ENCODE results near the gene ADAMTSL5. TPM values are rescaled to one million over a fixed set of nuclear protein-coding genes. Genes with fewer than 3 reads are reported as not detected.
"Not testable (repeated sequence)": the region's sequence is repeated elsewhere in the genome, so short reads cannot be mapped to it uniquely, and the experiment has no call there.

The ADAMTSL5 gene
- total RNA-seq, 4 donors from 2014 or later: 13.5 to 20.8 (median 18.8) TPM

DNA sequence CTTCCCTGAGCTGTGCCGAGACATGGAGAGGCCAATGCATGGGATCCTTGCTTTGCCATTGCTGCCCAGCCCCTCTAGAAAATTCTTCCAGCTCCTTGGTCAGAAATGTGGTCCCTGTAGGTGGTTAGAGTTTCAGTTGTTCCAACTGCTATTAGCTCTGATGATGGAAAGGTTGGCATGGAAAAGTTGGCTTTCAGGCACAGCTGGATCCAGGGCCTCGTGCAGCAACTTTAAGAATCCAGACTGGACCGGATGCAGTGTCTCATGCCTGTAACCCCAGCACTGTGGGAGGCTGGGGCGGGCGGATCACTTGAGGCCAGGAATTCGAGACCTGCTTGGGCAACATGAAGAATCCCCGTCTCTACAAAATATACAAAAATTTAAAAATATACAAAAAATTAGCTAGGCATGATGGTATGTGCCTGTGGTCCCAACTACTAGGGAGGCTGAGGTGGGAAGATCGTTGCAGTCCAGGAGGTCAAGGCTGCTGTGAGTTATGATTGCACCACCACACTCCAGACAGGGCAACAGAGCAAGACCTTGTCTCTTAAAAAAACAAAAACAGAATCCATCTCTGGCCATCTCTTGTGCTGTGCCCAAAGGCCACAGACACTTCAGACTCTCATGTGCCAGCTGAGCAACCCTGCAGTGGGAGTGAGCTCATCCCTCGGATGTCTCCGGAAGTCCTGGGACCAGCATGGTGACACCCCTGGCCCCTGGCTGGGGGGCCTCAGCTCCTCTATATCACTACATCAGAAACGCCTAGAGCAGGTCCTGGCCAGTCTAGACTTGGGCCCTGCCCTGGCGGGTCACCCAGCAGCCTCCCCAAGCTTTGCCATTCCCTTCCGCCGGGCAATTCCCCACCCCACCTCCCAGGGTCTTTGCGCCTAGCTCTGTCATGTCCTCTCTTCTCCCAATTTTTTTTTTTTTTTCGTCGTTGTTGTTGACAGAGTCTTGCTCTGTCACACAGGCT lies 38.5 kb upstream of the ADAMTSL5 start:
- Histone ChIP-seq H3K9me3 (no peaks in the 10 kb centered on the region), H3K4me1 (peaks cover 0 to 1% (median 0%) of the 10 kb centered on the region in 3 donors), H3K4me3 (no peak overlapping the region), H3K27me3 (peaks cover 0 to 4% (median 0%) of the 10 kb centered on the region in 4 donors), H3K27ac (no peak overlapping the region), H3K36me3 (peaks cover 0 to 16% (median 0%) of the 10 kb centered on the region in 3 donors)
- 75 to 76% methylated on average over 16 of the region's 17 CpGs for WGBS, 2 donors
- intact Hi-C loops (cut with DNase I): no loop called here
- no peak for TF ChIP-seq POLR2A (IDR thresholded peaks at IDR 0.05)
- TF ChIP-seq, protein P1, sequence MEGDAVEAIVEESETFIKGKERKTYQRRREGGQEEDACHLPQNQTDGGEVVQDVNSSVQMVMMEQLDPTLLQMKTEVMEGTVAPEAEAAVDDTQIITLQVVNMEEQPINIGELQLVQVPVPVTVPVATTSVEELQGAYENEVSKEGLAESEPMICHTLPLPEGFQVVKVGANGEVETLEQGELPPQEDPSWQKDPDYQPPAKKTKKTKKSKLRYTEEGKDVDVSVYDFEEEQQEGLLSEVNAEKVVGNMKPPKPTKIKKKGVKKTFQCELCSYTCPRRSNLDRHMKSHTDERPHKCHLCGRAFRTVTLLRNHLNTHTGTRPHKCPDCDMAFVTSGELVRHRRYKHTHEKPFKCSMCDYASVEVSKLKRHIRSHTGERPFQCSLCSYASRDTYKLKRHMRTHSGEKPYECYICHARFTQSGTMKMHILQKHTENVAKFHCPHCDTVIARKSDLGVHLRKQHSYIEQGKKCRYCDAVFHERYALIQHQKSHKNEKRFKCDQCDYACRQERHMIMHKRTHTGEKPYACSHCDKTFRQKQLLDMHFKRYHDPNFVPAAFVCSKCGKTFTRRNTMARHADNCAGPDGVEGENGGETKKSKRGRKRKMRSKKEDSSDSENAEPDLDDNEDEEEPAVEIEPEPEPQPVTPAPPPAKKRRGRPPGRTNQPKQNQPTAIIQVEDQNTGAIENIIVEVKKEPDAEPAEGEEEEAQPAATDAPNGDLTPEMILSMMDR (IDR thresholded peaks at IDR 0.05): no peak
- DNase-seq: no peak

DNA sequence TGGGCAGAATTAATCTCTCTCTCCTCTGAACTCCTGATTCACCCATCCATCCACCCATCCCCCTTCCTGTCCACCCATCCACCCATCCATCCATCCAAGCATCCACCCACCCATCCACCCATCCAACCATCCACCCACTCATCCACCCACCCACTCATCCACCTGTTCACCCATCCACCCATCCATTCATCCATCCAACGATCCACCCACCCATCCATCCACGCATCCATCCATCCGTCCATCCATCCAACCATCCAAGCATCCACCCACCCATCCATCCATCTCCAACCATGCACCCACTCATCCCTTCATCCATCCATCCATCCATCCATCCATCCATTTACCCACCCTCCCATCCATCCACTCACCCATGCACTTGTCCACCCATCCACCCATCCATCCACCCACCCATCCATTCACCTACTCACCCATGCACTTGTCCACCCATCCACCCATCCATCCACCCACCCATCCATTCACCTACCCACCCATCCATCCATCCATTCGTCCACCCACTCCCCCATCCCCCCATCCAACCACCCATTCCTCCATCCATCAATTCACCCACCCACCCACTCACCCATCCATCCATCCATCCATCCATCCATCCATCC lies 36.6 kb upstream of the ADAMTSL5 start:
- H3K27me3 ChIP-seq: peaks cover 0 to 16% (median 0%) of the 10 kb centered on the region in 4 donors
- no peak overlapping the region for H3K27ac ChIP-seq
- H3K4me1 ChIP-seq: peaks cover 0 to 6% (median 4%) of the 10 kb centered on the region in 3 donors
- intact Hi-C loops (cut with DNase I): loop anchor here (5.0 to 10.0 kb wide), 2 partner anchors 123 to 255 kb away; no protein-coding TSS in a partner anchor
- DNase-seq: no peak
- TF ChIP-seq, protein P1 (IDR thresholded peaks at IDR 0.05): no peak
- no peak for TF ChIP-seq POLR2A (IDR thresholded peaks at IDR 0.05)
- H3K4me3 ChIP-seq: no peak overlapping the region
- H3K9me3 ChIP-seq: no peaks in the 10 kb centered on the region
- 75 to 83% methylated on average over 4 of the region's 4 CpGs for WGBS, 2 donors
- H3K36me3 ChIP-seq: no peaks in the 10 kb centered on the region

GRCh38 chr19:1540365-1540925 lies 27.6 kb upstream of the ADAMTSL5 start:
- WGBS, 2 donors: 31 to 33% methylated on average over 8 of the region's 17 CpGs
- no peak for DNase-seq
- Histone ChIP-seq H3K4me1 (peaks cover 0 to 14% (median 0%) of the 10 kb centered on the region in 3 donors), H3K27me3 (peaks cover 0 to 61% (median 0%) of the 10 kb centered on the region in 4 donors), H3K27ac (peak overlapping the region in 3 of 4 donors; percentile 9 to 44 (median 42)), H3K36me3 (no peaks in the 10 kb centered on the region), H3K4me3 (no peak overlapping the region), H3K9me3 (no peaks in the 10 kb centered on the region)
- TF ChIP-seq, protein P1 (IDR thresholded peaks at IDR 0.05): no peak
- TF ChIP-seq POLR2A (IDR thresholded peaks at IDR 0.05): no peak
- intact Hi-C loops (cut with DNase I): loop anchor here (10.0 kb wide), 1 partner anchor 264 kb away; no protein-coding TSS in a partner anchor

- 81 to 83% methylated on average over 8 of the region's 11 CpGs for WGBS, 2 donors
- H3K27ac ChIP-seq: peak overlapping the region in 1 of 4 donors; percentile 44
- H3K36me3 ChIP-seq, H3K4me3 ChIP-seq, DNase-seq, H3K9me3 ChIP-seq: not testable (repeated sequence)
- H3K27me3 ChIP-seq: peaks cover 0 to 63% (median 0%) of the 10 kb centered on the region in 4 donors
- peaks cover 0 to 14% (median 0%) of the 10 kb centered on the region in 3 donors for H3K4me1 ChIP-seq
- intact Hi-C loops (cut with DNase I): loop anchor here (10.0 kb wide), 1 partner anchor 265 kb away; no protein-coding TSS in a partner anchor
Measured at GRCh38 chr19:1539749-1540148, 26.9 kb upstream of the ADAMTSL5 start.

- DNase-seq: no peak
- H3K4me1 ChIP-seq: peaks cover 0 to 14% (median 0%) of the 10 kb centered on the region in 3 donors
- H3K9me3 ChIP-seq: no peaks in the 10 kb centered on the region
- TF ChIP-seq, protein P1 (IDR thresholded peaks at IDR 0.05): no peak
- TF ChIP-seq POLR2A (IDR thresholded peaks at IDR 0.05): no peak
- peaks cover 0 to 64% (median 0%) of the 10 kb centered on the region in 4 donors for H3K27me3 ChIP-seq
- intact Hi-C loops (cut with DNase I): no loop called here
- H3K36me3 ChIP-seq: no peaks in the 10 kb centered on the region
- H3K27ac ChIP-seq: no peak overlapping the region
- 16 to 26% methylated on average over 15 of the region's 15 CpGs for WGBS, 2 donors
- H3K4me3 ChIP-seq: no peak overlapping the region
Measured at GRCh38 chr19:1538978-1539377, 26.2 kb upstream of the ADAMTSL5 start.

- WGBS, 2 donors: 90 to 95% methylated on average over 5 to 7 of the region's 7 CpGs
- DNase-seq; H3K27ac ChIP-seq; intact Hi-C loops (cut with DNase I); H3K36me3 ChIP-seq; H3K9me3 ChIP-seq; H3K4me3 ChIP-seq: not testable (repeated sequence)
- H3K27me3 ChIP-seq: peaks cover 0 to 67% (median 0%) of the 10 kb centered on the region in 4 donors
- peaks cover 0 to 13% (median 0%) of the 10 kb centered on the region in 3 donors for H3K4me1 ChIP-seq
Measured at GRCh38 chr19:1535699-1536098, 22.9 kb upstream of the ADAMTSL5 start.

All from esophagus squamous epithelium (tissue), 5 donors.